Cerebellar nuclear complex (tissue), 1 donor: ENCODE results near the gene STAM.

Experiments
- DNase-seq, 2 experiments: peaks; one replicate each; lab custom pipeline; 2025; lab: John Stamatoyannopoulos, UW

The STAM gene

GRCh38 chr10:17648243-17649035, 4.5 kb downstream of the STAM start:
- DNase-seq = no peak

DNA sequence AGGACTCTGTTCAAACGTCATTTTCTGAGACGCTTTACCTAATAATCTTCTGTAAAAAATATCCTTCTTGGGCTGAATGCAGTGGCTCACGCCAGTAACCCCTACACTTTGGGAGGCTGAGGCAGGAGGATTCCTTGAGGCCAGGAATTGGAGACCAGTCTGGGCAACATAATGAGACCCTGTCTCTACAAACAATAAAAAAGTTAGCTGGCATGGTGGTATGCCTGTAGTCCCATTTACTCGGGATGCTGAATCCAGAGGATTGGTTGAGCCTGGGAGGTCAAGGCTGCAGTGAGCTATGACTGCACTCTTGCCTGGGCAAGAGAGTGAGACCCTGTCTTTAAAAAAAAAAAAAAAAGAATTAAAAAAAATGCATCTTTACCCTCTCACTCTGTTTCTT, 5.1 kb downstream of the STAM start:
- no peak for DNase-seq

- DNase-seq = no peak
Measured at GRCh38 chr10:17649836-17650235, 5.9 kb downstream of the STAM start.

GRCh38 chr10:17650416-17650815, 6.5 kb downstream of the STAM start:
- DNase-seq = no peak

DNA sequence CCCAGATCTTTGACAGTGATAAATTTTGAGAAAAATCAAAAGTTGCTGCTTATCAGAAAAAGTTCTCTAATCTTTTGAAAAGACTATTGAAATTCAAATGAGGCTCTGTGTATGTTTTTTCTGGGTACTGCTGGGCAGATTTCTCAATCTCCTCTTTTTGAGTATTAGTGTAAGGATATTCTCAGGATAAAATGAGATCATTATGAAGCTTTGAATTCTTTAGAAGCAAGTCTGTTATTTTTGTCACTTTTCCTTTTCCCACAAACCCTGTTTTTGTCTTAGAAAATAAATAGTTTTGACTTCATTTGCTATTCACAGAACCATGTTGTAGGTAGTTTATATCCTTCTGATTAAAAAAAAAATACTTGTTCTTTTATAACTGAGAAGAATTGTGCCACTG, 7.9 kb downstream of the STAM start:
- DNase-seq = no peak

GRCh38 chr10:17652585-17652984, 8.6 kb downstream of the STAM start:
- DNase-seq = no peak

- no peak for DNase-seq
Measured at GRCh38 chr10:17655009-17655408, 11.1 kb downstream of the STAM start.

DNA sequence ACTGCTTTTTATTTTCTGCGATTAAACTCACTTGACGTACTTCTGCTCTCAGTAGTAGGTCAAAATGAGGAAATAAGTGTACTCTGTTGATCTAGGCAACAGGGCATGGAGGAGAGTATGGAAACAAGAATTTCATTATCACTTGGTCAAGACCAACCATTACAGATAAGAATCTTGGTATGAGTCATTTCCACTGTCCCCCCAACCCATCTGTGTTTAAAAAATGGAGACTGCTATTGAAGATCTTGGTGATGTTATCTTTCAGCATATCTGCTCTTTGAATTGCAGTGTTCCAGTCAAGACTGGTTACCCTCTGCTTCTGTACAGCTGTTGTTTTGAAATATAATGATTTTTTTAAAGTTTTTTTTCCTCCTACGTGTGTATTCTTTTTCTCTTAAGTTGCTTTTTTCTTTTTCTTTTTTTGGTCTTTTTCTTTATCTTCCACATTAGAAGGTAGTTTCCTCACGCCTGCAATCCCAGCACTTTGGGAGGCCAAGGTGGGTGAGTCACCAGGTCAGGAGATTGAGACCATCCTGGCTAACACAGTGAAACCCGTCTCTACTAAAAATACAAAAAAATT, 11.7 kb downstream of the STAM start:
- DNase-seq = no peak

GRCh38 chr10:17657103-17657500, 13.2 kb downstream of the STAM start:
- DNase-seq = no peak

GRCh38 chr10:17659365-17659764, 15.4 kb downstream of the STAM start:
- DNase-seq = no peak

DNA sequence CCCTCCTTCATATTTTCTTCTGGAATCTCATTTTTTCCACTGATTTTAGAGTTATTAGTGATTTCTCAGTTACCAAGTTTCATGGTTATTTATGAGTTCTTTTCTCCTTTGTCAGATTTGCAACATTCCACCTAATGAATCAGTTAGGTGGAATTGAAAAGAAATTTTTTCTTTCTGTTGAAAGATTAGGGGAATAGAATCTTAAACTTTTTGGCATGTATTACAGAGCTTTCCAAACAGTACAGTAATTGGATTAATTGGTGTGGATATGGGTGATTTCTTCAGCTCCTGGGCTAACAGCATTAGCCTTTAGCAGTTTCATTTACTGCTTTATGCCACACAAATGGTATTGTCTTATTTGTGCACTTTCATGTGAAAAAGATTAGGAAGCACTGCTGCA, 17.0 kb downstream of the STAM start:
- DNase-seq = no peak

- no peak for DNase-seq
Measured at GRCh38 chr10:17661510-17661909, 17.6 kb downstream of the STAM start.

GRCh38 chr10:17662193-17663138, 18.5 kb downstream of the STAM start:
- DNase-seq = no peak

- no peak for DNase-seq
Measured at GRCh38 chr10:17663450-17663849, 19.5 kb downstream of the STAM start.

DNA sequence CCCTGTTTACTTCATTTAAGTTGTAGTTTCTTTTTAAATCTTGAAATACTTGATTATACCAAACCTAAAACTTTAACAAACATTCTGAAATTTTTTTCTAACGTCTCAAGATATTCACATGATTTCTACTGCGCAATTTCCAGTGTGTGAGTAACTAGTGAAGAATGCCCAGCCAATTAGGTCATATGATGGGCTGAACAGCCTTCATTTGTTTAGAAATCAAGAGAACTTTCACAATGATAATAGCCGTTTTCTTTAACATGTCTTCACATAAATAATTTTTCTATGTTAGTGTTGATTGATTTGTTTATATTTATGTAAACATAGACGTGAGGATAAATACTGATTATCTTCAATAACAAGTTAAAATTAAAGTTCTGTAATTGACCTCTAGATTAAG, 21.8 kb downstream of the STAM start:
- no peak for DNase-seq

DNA sequence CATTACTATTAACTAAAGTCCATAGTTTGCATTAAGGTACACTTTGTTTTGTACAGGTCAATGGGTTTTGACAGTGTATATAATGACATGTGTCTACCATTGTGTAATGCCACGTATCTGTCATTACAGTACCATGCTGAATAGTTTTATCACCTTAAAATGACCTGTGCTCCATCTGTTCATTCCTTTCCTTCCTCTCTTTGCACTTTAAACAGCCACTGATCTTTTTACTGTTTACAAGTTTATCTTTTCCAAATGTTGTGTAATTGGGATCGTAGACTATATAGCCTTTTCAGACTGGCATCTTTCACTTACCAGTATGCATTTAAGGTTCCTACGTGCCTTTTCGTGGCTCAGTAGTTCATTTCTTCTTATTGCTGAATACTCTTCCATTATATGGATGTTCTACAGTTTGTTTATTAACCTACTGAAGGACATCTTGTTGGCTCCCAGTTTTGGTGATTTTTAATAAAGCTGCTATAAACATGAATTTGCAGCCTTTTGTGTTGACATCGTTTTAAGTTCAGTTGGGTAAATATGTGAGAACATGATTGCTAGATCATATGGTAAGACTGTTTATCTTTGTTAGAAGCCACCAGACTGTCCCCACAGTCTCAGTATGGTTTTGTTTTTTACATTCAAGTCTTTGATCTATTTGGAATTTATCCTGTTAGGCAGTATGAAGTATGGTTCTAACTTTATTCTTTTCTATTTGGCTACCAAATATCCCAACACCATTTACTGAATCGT, 24.7 kb downstream of the STAM start:
- no peak for DNase-seq

DNA sequence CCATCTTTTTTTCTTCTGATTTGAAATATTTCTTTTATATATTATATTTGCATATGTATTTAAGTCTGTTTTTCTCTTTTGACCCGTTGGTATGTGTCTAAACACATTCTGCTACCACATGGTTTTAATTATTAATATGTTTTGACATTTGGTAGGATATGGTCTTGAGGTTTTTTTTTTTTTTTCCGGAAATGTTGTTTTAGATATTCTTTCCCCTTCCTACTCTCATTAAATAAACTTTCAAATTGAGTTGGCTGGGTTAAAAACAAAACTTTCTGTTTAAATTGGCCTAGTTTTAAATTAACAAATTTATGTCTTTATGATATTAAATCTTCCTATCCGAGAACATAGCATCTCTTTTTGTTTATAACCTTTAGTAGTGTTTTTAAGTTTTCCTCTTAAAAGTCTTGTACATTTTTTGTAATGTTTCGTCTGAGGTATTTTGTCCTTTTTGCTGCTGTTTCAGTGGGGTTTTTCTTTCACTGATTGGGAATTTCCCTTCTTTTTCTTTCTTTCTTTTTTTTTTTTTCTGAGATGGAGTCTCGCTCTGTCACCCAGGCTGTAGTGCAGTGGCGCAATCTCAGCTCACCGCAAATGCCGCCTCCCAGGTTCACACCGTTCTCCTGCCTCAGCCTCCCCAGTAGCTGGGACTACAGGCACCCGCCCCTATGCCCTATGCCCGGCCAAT, 25.4 kb downstream of the STAM start:
- DNase-seq = no peak

DNA sequence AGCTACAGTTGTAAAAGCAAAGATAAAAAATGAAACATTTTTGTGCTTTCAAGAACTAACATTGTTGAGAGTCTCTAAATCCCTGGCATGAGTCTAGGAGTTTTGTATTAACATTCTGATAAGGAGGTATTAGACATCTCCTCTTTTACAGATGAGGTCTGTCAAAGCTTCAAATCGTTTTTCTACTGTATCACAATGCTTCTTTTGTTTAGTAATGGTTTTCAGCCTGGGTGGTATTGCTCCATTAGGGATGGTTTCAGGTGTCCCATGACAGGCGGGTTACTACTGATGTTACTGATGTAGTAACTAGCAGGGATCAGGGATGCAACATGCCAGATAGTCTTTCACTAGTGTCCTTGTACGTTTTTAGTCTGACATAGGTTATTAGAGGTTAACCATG, 27.4 kb downstream of the STAM start:
- DNase-seq = no peak

DNA sequence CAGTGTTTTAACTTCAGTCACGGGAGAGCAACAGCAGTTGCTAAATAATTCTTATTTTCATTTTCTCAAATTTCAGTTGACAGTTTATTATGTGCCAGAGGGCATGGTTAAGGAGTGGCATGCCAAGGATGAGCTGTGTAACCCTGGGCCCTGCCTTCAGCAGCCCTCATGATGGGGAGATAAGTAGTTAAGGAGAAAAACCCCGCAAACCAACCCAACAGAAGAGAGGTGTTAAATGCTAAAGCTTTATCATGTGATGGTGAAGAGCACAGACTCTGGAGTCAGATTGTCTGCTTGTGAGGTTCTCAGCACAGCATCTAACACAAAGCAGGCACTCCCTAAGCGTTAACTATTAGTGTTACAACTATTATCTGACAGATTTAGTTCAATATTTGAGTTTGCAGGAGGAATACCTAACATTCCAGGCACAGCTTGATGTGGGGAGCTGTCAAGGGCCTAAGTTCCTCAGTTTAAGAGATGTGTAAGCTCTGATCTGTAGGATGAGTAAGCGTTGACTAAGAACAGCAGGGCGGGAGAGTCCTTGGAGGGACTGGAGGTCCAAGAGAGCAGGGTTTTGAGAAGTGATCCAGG, 29.6 kb downstream of the STAM start:
- no peak for DNase-seq

- no peak for DNase-seq
Measured at GRCh38 chr10:17674566-17674965, 30.6 kb downstream of the STAM start.

DNA sequence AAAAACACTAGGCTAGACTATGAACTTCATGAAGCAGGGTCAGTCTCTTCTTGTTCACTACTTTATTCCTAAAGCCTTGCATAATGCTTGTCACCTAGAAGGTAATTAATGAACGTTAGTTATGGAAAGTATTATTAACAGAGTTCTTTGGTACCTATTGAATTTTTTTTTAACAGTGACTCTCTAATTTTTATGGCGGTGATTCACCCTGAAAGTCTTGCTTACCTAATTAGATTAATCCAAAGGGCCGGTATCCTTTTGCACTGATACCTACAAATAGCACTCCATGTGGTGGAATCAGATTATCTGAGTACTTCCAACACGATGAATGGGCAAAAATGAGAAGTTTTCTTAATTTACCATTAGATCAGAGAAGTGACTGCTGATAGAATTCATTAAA, 31.7 kb downstream of the STAM start:
- no peak for DNase-seq
